ENCODE measurements around the gene AGTPBP1.

AGTPBP1 gene

GRCh38 chr9:85569988-85570387 is 171.8 kb downstream of the AGTPBP1 start:
- DNase-seq = no peak
- Histone ChIP-seq H3K4me2 (ENCODE audit: insufficient read depth, low read length) (no peak overlapping the region), H3K4me3 (ENCODE audit: low read depth in 1 of 2, low read length in 2 of 2) (no peak overlapping the region), H3K4me1 (ENCODE audit: insufficient read depth, low read length) (no peaks in the 10 kb centered on the region), H2AFZ (ENCODE audit: low read depth, low read length) (no peak overlapping the region), H3K9ac (ENCODE audit: low read depth, low read length) (no peak overlapping the region), H3K79me2 (ENCODE audit: insufficient read depth, low read length) (no peaks in the 10 kb centered on the region), H3K27me3 (ENCODE audit: insufficient read depth, low read length, poor library complexity) (no peaks in the 10 kb centered on the region), H3K9me3 (ENCODE audit: insufficient read depth, low read length, severe bottlenecking) (no peaks in the 10 kb centered on the region), H3K27ac (ENCODE audit: low read length) (no peak overlapping the region), H3K36me3 (ENCODE audit: insufficient read depth, low read length) (peaks cover 3% of the 10 kb centered on the region; the same call in 1 of the 2 replicates), H4K20me1 (ENCODE audit: insufficient read depth, low read length) (no peaks in the 10 kb centered on the region)
- ATAC-seq (ENCODE audit: insufficient read depth, low read depth) = no peak
- no peak for TF ChIP-seq CTCF (IDR thresholded peaks at IDR 0.05; ENCODE audit: borderline replicate concordance, extremely low read depth, low read length, poor library complexity, severe bottlenecking)
- no peak for TF ChIP-seq EZH2 (IDR thresholded peaks at IDR 0.05; ENCODE audit: borderline replicate concordance, low read depth, low read length, severe bottlenecking)

GRCh38 chr9:85559526-85559925 is 182.2 kb downstream of the AGTPBP1 start:
- Histone ChIP-seq H3K36me3 (ENCODE audit: insufficient read depth, low read length) (no peaks in the 10 kb centered on the region; the same call in 1 of the 2 replicates), H3K9me3 (ENCODE audit: insufficient read depth, low read length, severe bottlenecking) (no peaks in the 10 kb centered on the region), H3K79me2 (ENCODE audit: insufficient read depth, low read length) (no peaks in the 10 kb centered on the region), H3K27ac (ENCODE audit: low read length) (no peak overlapping the region), H3K4me3 (ENCODE audit: low read depth in 1 of 2, low read length in 2 of 2) (no peak overlapping the region), H2AFZ (ENCODE audit: low read depth, low read length) (no peak overlapping the region), H3K27me3 (ENCODE audit: insufficient read depth, low read length, poor library complexity) (no peaks in the 10 kb centered on the region), H3K4me1 (ENCODE audit: insufficient read depth, low read length) (no peaks in the 10 kb centered on the region), H3K4me2 (ENCODE audit: insufficient read depth, low read length) (no peak overlapping the region), H3K9ac (ENCODE audit: low read depth, low read length) (no peak overlapping the region), H4K20me1 (ENCODE audit: insufficient read depth, low read length) (no peaks in the 10 kb centered on the region)
- ATAC-seq (ENCODE audit: insufficient read depth, low read depth) = no peak
- DNase-seq = no peak
- TF ChIP-seq EZH2 (IDR thresholded peaks at IDR 0.05; ENCODE audit: borderline replicate concordance, low read depth, low read length, severe bottlenecking) (no peak), CTCF (IDR thresholded peaks at IDR 0.05; ENCODE audit: borderline replicate concordance, extremely low read depth, low read length, poor library complexity, severe bottlenecking) (no peak)

- H4K20me1 ChIP-seq (ENCODE audit: insufficient read depth, low read length) = no peaks in the 10 kb centered on the region
- H3K9me3 ChIP-seq (ENCODE audit: insufficient read depth, low read length, severe bottlenecking) = no peaks in the 10 kb centered on the region
- no peak overlapping the region for H3K4me3 ChIP-seq (ENCODE audit: low read depth in 1 of 2, low read length in 2 of 2)
- no peak overlapping the region for H3K9ac ChIP-seq (ENCODE audit: low read depth, low read length)
- no peaks in the 10 kb centered on the region; the same call in 1 of the 2 replicates for H3K36me3 ChIP-seq (ENCODE audit: insufficient read depth, low read length)
- H3K79me2 ChIP-seq (ENCODE audit: insufficient read depth, low read length) = no peaks in the 10 kb centered on the region
- no peak for ATAC-seq (ENCODE audit: insufficient read depth, low read depth)
- no peak overlapping the region for H3K4me2 ChIP-seq (ENCODE audit: insufficient read depth, low read length)
- H2AFZ ChIP-seq (ENCODE audit: low read depth, low read length) = no peak overlapping the region
- DNase-seq = no peak
- TF ChIP-seq CTCF (IDR thresholded peaks at IDR 0.05; ENCODE audit: borderline replicate concordance, extremely low read depth, low read length, poor library complexity, severe bottlenecking) = no peak
- TF ChIP-seq EZH2 (IDR thresholded peaks at IDR 0.05; ENCODE audit: borderline replicate concordance, low read depth, low read length, severe bottlenecking) = no peak
- no peak overlapping the region for H3K27ac ChIP-seq (ENCODE audit: low read length)
- H3K27me3 ChIP-seq (ENCODE audit: insufficient read depth, low read length, poor library complexity) = no peaks in the 10 kb centered on the region
- no peaks in the 10 kb centered on the region for H3K4me1 ChIP-seq (ENCODE audit: insufficient read depth, low read length)
Observed at GRCh38 chr9:85554349-85554748, 187.4 kb downstream of the AGTPBP1 start.

GRCh38 chr9:85553475-85553874 is 188.3 kb downstream of the AGTPBP1 start:
- no peaks in the 10 kb centered on the region for H3K27me3 ChIP-seq (ENCODE audit: insufficient read depth, low read length, poor library complexity)
- H3K4me1 ChIP-seq (ENCODE audit: insufficient read depth, low read length) = no peaks in the 10 kb centered on the region
- H2AFZ ChIP-seq (ENCODE audit: low read depth, low read length) = no peak overlapping the region
- no peak overlapping the region for H3K4me2 ChIP-seq (ENCODE audit: insufficient read depth, low read length)
- ATAC-seq (ENCODE audit: insufficient read depth, low read depth) = no peak
- H3K9ac ChIP-seq (ENCODE audit: low read depth, low read length) = no peak overlapping the region
- no peak overlapping the region for H3K27ac ChIP-seq (ENCODE audit: low read length)
- H3K36me3 ChIP-seq (ENCODE audit: insufficient read depth, low read length) = no peaks in the 10 kb centered on the region; the same call in 1 of the 2 replicates
- TF ChIP-seq CTCF (IDR thresholded peaks at IDR 0.05; ENCODE audit: borderline replicate concordance, extremely low read depth, low read length, poor library complexity, severe bottlenecking) (no peak), EZH2 (IDR thresholded peaks at IDR 0.05; ENCODE audit: borderline replicate concordance, low read depth, low read length, severe bottlenecking) (no peak)
- no peaks in the 10 kb centered on the region for H3K9me3 ChIP-seq (ENCODE audit: insufficient read depth, low read length, severe bottlenecking)
- H3K4me3 ChIP-seq (ENCODE audit: low read depth in 1 of 2, low read length in 2 of 2) = no peak overlapping the region
- no peak for DNase-seq
- no peaks in the 10 kb centered on the region for H4K20me1 ChIP-seq (ENCODE audit: insufficient read depth, low read length)
- no peaks in the 10 kb centered on the region for H3K79me2 ChIP-seq (ENCODE audit: insufficient read depth, low read length)

All from DND-41 (cell line).